Cerebellar cortex (tissue), 1 donor: ENCODE results near the gene USP17L29.
"Not testable (repeated sequence)": the region's sequence is repeated elsewhere in the genome, so short reads cannot be mapped to it uniquely, and the experiment has no call there.

ENCODE experiments used
- DNase-seq: peaks from one replicate; pipeline ENCODE4 v3.0.0-alpha.2; 2015; ENCODE audit warnings: low spot score

The USP17L29 gene, protein sequence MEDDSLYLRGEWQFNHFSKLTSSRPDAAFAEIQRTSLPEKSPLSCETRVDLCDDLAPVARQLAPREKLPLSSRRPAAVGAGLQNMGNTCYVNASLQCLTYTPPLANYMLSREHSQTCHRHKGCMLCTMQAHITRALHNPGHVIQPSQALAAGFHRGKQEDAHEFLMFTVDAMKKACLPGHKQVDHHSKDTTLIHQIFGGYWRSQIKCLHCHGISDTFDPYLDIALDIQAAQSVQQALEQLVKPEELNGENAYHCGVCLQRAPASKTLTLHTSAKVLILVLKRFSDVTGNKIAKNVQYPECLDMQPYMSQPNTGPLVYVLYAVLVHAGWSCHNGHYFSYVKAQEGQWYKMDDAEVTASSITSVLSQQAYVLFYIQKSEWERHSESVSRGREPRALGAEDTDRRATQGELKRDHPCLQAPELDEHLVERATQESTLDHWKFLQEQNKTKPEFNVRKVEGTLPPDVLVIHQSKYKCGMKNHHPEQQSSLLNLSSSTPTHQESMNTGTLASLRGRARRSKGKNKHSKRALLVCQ

DNA sequence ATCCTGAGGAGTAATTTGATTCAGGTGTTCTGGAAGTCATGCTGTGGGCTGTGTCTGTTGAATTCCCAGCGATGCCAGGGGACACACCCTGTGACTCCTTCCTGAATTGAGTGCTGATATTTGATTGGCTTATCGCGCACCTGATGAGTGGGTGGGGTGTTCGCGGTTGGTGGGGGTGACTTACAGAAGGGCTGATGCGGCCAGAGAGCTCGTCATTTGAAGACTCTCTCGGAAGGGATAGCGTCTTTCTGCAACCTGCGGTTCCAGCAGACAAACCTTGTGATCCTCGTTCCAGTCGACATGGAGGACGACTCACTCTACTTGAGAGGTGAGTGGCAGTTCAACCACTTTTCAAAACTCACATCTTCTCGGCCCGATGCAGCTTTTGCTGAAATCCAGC is at the start of gene USP17L29:
USP17L29 (plus strand) TSS at position 301 of the 400 bp plus-strand sequence; CDS start at position 301, 0 bp downstream.
- not testable (repeated sequence) for DNase-seq

GRCh38 chr4:9324191-9324590 is 29.2 kb upstream of the USP17L29 start:
- not testable (repeated sequence) for DNase-seq

GRCh38 chr4:9324865-9325264 is 28.6 kb upstream of the USP17L29 start, which contains the start of gene USP17L24:
USP17L24 (plus strand) TSS chr4:9325165; CDS start chr4:9325165, 0 bp downstream.
- DNase-seq, result not testable (repeated sequence)

DNA sequence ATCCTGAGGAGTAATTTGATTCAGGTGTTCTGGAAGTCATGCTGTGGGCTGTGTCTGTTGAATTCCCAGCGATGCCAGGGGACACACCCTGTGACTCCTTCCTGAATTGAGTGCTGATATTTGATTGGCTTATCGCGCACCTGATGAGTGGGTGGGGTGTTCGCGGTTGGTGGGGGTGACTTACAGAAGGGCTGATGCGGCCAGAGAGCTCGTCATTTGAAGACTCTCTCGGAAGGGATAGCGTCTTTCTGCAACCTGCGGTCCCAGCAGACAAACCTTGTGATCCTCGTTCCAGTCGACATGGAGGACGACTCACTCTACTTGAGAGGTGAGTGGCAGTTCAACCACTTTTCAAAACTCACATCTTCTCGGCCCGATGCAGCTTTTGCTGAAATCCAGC is 23.8 kb upstream of the USP17L29 start, which contains the start of gene USP17L25:
USP17L25 (plus strand) TSS at position 301 of the 400 bp plus-strand sequence; CDS start at position 301, 0 bp downstream.
- DNase-seq, result not testable (repeated sequence)

DNA sequence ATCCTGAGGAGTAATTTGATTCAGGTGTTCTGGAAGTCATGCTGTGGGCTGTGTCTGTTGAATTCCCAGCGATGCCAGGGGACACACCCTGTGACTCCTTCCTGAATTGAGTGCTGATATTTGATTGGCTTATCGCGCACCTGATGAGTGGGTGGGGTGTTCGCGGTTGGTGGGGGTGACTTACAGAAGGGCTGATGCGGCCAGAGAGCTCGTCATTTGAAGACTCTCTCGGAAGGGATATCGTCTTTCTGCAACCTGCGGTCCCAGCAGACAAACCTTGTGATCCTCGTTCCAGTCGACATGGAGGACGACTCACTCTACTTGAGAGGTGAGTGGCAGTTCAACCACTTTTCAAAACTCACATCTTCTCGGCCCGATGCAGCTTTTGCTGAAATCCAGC is 19.1 kb upstream of the USP17L29 start, which contains the start of gene USP17L26:
USP17L26 (plus strand) TSS at position 301 of the 400 bp plus-strand sequence; CDS start at position 301, 0 bp downstream.
- not testable (repeated sequence) for DNase-seq

- DNase-seq, result not testable (repeated sequence)
Measured at GRCh38 chr4:9339103-9339502, 14.3 kb upstream of the USP17L29 start, which contains the start of gene USP17L5. USP17L5 (plus strand) TSS chr4:9339403; CDS start chr4:9339403, 0 bp downstream.

DNA sequence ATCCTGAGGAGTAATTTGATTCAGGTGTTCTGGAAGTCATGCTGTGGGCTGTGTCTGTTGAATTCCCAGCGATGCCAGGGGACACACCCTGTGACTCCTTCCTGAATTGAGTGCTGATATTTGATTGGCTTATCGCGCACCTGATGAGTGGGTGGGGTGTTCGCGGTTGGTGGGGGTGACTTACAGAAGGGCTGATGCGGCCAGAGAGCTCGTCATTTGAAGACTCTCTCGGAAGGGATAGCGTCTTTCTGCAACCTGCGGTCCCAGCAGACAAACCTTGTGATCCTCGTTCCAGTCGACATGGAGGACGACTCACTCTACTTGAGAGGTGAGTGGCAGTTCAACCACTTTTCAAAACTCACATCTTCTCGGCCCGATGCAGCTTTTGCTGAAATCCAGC is 9.6 kb upstream of the USP17L29 start, which contains the start of gene USP17L27:
USP17L27 (plus strand) TSS at position 301 of the 400 bp plus-strand sequence; CDS start at position 301, 0 bp downstream.
- not testable (repeated sequence) for DNase-seq

DNA sequence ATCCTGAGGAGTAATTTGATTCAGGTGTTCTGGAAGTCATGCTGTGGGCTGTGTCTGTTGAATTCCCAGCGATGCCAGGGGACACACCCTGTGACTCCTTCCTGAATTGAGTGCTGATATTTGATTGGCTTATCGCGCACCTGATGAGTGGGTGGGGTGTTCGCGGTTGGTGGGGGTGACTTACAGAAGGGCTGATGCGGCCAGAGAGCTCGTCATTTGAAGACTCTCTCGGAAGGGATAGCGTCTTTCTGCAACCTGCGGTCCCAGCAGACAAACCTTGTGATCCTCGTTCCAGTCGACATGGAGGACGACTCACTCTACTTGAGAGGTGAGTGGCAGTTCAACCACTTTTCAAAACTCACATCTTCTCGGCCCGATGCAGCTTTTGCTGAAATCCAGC is 4.8 kb upstream of the USP17L29 start, which contains the start of gene USP17L28:
USP17L28 (plus strand) TSS at position 301 of the 400 bp plus-strand sequence; CDS start at position 301, 0 bp downstream.
- not testable (repeated sequence) for DNase-seq

- DNase-seq, result not testable (repeated sequence)
Measured at GRCh38 chr4:9350866-9351265, 2.6 kb upstream of the USP17L29 start.

GRCh38 chr4:9362829-9363228 is 9.4 kb downstream of the USP17L29 start, which contains the start of gene USP17L30:
USP17L30 (plus strand) TSS chr4:9363129; CDS start chr4:9363129, 0 bp downstream.
- DNase-seq, result not testable (repeated sequence)

GRCh38 chr4:9379881-9380280 is 26.4 kb downstream of the USP17L29 start:
- DNase-seq, result not testable (repeated sequence)

GRCh38 chr4:9381012-9381534 is 27.6 kb downstream of the USP17L29 start:
- not testable (repeated sequence) for DNase-seq

DNA sequence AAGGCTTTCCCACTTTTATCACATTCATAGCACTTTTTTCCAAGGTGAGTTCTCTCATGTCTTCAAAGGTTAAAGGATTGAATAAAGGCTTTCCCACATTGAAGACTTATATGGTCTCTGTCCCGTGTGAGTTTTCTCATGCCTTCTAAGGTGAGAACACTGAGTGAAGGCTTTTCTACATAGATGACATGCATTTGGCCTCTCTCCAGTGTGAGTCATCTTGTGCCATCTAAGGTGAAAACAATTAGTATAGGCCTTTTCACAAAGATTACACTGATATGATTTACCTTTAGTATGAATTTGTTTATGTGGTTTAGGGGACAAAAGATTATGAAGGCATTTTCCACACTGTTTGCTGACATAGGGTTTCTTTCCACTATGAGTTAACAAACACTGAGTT is 30.7 kb downstream of the USP17L29 start:
- no peak for DNase-seq

- not testable (repeated sequence) for DNase-seq
Measured at GRCh38 chr4:9389001-9389400, 35.6 kb downstream of the USP17L29 start.
